ENCODE results near the gene FBXL17. TPM values are rescaled to one million over a fixed set of nuclear protein-coding genes. Genes with fewer than 3 reads are reported as not detected.

The FBXL17 gene
- polyA plus RNA-seq, 2 of the 4 experiments (the other 2 are of a cell fraction): 8.7 to 9.1 TPM

- no peak for DNase-seq (ENCODE audit: low read depth in 1 of 2, low spot score in 1 of 2)
- TF ChIP-seq HOXB5 (CRISPR knock-in tag; IDR thresholded peaks at IDR 0.05) (no peak), HMGXB4 (CRISPR knock-in tag; IDR thresholded peaks at IDR 0.05; ENCODE audit: borderline replicate concordance) (no peak), FOSB (CRISPR knock-in tag; IDR thresholded peaks at IDR 0.05) (no peak), EHF (CRISPR knock-in tag; IDR thresholded peaks at IDR 0.05) (no peak), E2F6 (IDR thresholded peaks at IDR 0.05; ENCODE audit: borderline replicate concordance, low read depth) (no peak), SMC3 (IDR thresholded peaks at IDR 0.05) (no peak), SREBF2 (IDR thresholded peaks at IDR 0.05) (no peak), HOXB13 (CRISPR knock-in tag; IDR thresholded peaks at IDR 0.05; ENCODE audit: low read depth) (no peak), TP53 (CRISPR knock-in tag; IDR thresholded peaks at IDR 0.05) (no peak), MAX (IDR thresholded peaks at IDR 0.05) (no peak), EP300 (IDR thresholded peaks at IDR 0.05) (no peak), KDM5A (IDR thresholded peaks at IDR 0.05) (no peak), RARB (CRISPR knock-in tag; IDR thresholded peaks at IDR 0.05) (no peak), NFE2L2 (conservative IDR thresholded peaks at IDR 0.05; ENCODE audit: low read length) (no peak), CHD4 (IDR thresholded peaks at IDR 0.05; ENCODE audit: borderline replicate concordance) (no peak), HES2 (IDR thresholded peaks at IDR 0.05) (no peak), ZC3H11A (IDR thresholded peaks at IDR 0.05) (no peak)
- Histone ChIP-seq H3K4me1 (peaks cover 8% of the 10 kb centered on the region; the same call in 1 of the 3 replicates), H3K9me3 (no peaks in the 10 kb centered on the region), H3K4me2 (no peak overlapping the region), H3K27ac (no peak overlapping the region), H3K4me3 (no peak overlapping the region)
- no peak for FAIRE-seq
- ATAC-seq: no peak
- POLR2A ChIA-PET: no interaction called here
- CTCF ChIA-PET: no interaction called here
Observed at GRCh38 chr5:108196276-108196675, 185.6 kb downstream of the FBXL17 start.

GRCh38 chr5:108193021-108193795 is 188.7 kb downstream of the FBXL17 start:
- FAIRE-seq (no peak), ATAC-seq (peak in 1 of 2 experiments; percentile 32; a peak in 2 of 6 replicates), DNase-seq (ENCODE audit: low read depth in 1 of 2, low spot score in 1 of 2) (peak in 1 of 2 experiments; percentile 5)
- no peak overlapping the region for H3K27ac ChIP-seq
- no peaks in the 10 kb centered on the region for H3K9me3 ChIP-seq
- 94% methylated on average over 2 of the region's 2 CpGs for WGBS (ENCODE audit: missing lambda C conversion rate)
- peaks cover 8% of the 10 kb centered on the region; the same call in 1 of the 3 replicates for H3K4me1 ChIP-seq
- POLR2A ChIA-PET: no interaction called here
- no peak overlapping the region for H3K4me2 ChIP-seq
- CTCF ChIA-PET: no interaction called here
- no peak overlapping the region for H3K4me3 ChIP-seq
- no peak for TF ChIP-seq GATA3 (IDR thresholded peaks at IDR 0.05; ENCODE audit: borderline replicate concordance)
- TF ChIP-seq RFX5 (IDR thresholded peaks at IDR 0.05): no peak
- TF ChIP-seq HOXB5 (CRISPR knock-in tag; IDR thresholded peaks at IDR 0.05): no peak

- TF ChIP-seq HEYL (CRISPR knock-in tag; IDR thresholded peaks at IDR 0.05) (no peak), ZNF302 (CRISPR knock-in tag; IDR thresholded peaks at IDR 0.05) (no peak), HOXA7 (CRISPR knock-in tag; IDR thresholded peaks at IDR 0.05) (no peak), HMGXB4 (CRISPR knock-in tag; IDR thresholded peaks at IDR 0.05; ENCODE audit: borderline replicate concordance) (no peak), RARB (CRISPR knock-in tag; IDR thresholded peaks at IDR 0.05) (no peak), GATA3 (IDR thresholded peaks at IDR 0.05; ENCODE audit: borderline replicate concordance) (no peak), HOXB5 (CRISPR knock-in tag; IDR thresholded peaks at IDR 0.05) (no peak), FOXS1 (CRISPR knock-in tag; IDR thresholded peaks at IDR 0.05) (no peak)
- CTCF ChIA-PET: no interaction called here
- WGBS (ENCODE audit: missing lambda C conversion rate): 91% methylated on average over 3 of the region's 3 CpGs
- FAIRE-seq (no peak), DNase-seq (ENCODE audit: low read depth in 1 of 2, low spot score in 1 of 2) (no peak), ATAC-seq (no peak)
- POLR2A ChIA-PET: no interaction called here
- Histone ChIP-seq H3K4me1 (no peaks in the 10 kb centered on the region), H3K4me2 (no peak overlapping the region), H3K27ac (no peak overlapping the region), H3K4me3 (no peak overlapping the region), H3K9me3 (no peaks in the 10 kb centered on the region)
Observed at GRCh38 chr5:108184940-108185339, 197.0 kb downstream of the FBXL17 start.

All from A549 (cell line).